ENCODE data around the gene WWOX. TPM values are rescaled to one million over a fixed set of nuclear protein-coding genes. Genes with fewer than 3 reads are reported as not detected.

Gene WWOX
- total RNA-seq, 1 experiment from 2014 or later = 35.6 TPM

GRCh38 chr16:79037521-79038373 lies 938.3 kb downstream of the WWOX start:
- no peaks in the 10 kb centered on the region for H3F3A ChIP-seq (ENCODE audit: insufficient read depth, low read depth)
- no peaks in the 10 kb centered on the region for H3K9me2 ChIP-seq (ENCODE audit: insufficient read depth)
- H3K4me1 ChIP-seq (replicated peaks; ENCODE audit: insufficient read depth) = no peaks in the 10 kb centered on the region
- no peak for DNase-seq
- ChIA-PET POLR2A (ENCODE audit: unreplicated experiment) (no interaction called here), CTCF (no interaction called here)
- intact Hi-C loops (cut with micrococcal nuclease; ENCODE audit: unreplicated experiment) = loop anchor here (10.0 kb wide), 1 partner anchor 103 kb away; no protein-coding TSS in a partner anchor
- BruUV-seq (replicated peaks) = no TSS peak
- H3K27me3 ChIP-seq (ENCODE audit: insufficient read depth, low read depth) = no peaks in the 10 kb centered on the region
- H3K79me2 ChIP-seq (ENCODE audit: low read depth) = no peaks in the 10 kb centered on the region
- no peak overlapping the region for H3K4me2 ChIP-seq
- TF ChIP-seq, protein P1, sequence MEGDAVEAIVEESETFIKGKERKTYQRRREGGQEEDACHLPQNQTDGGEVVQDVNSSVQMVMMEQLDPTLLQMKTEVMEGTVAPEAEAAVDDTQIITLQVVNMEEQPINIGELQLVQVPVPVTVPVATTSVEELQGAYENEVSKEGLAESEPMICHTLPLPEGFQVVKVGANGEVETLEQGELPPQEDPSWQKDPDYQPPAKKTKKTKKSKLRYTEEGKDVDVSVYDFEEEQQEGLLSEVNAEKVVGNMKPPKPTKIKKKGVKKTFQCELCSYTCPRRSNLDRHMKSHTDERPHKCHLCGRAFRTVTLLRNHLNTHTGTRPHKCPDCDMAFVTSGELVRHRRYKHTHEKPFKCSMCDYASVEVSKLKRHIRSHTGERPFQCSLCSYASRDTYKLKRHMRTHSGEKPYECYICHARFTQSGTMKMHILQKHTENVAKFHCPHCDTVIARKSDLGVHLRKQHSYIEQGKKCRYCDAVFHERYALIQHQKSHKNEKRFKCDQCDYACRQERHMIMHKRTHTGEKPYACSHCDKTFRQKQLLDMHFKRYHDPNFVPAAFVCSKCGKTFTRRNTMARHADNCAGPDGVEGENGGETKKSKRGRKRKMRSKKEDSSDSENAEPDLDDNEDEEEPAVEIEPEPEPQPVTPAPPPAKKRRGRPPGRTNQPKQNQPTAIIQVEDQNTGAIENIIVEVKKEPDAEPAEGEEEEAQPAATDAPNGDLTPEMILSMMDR (conservative IDR thresholded peaks at IDR 0.05) = no peak
- no peak for TF ChIP-seq EZH2 (IDR thresholded peaks at IDR 0.05; ENCODE audit: low read depth)
- H3K9me3 ChIP-seq (ENCODE audit: insufficient read depth, low read depth) = no peaks in the 10 kb centered on the region
- no peaks in the 10 kb centered on the region for H3K36me3 ChIP-seq (ENCODE audit: low read depth)
- H4K20me1 ChIP-seq (ENCODE audit: insufficient read depth) = no peaks in the 10 kb centered on the region
- no peak overlapping the region for H3K27ac ChIP-seq
- no peak overlapping the region for H3K4me3 ChIP-seq
- no peak overlapping the region for H2AFZ ChIP-seq

GRCh38 chr16:79041206-79041605 lies 941.8 kb downstream of the WWOX start:
- Histone ChIP-seq H3K36me3 (ENCODE audit: low read depth) (no peaks in the 10 kb centered on the region), H2AFZ (no peak overlapping the region), H3K4me1 (replicated peaks; ENCODE audit: insufficient read depth) (no peaks in the 10 kb centered on the region), H3K27me3 (ENCODE audit: insufficient read depth, low read depth) (no peaks in the 10 kb centered on the region), H3K9me2 (ENCODE audit: insufficient read depth) (no peaks in the 10 kb centered on the region), H3K27ac (no peak overlapping the region), H3K9me3 (ENCODE audit: insufficient read depth, low read depth) (no peaks in the 10 kb centered on the region), H3K79me2 (ENCODE audit: low read depth) (no peaks in the 10 kb centered on the region), H3K4me3 (no peak overlapping the region), H3K4me2 (no peak overlapping the region), H3F3A (ENCODE audit: insufficient read depth, low read depth) (no peaks in the 10 kb centered on the region), H4K20me1 (ENCODE audit: insufficient read depth) (no peaks in the 10 kb centered on the region)
- intact Hi-C loops (cut with micrococcal nuclease; ENCODE audit: unreplicated experiment) = no loop called here
- BruUV-seq (replicated peaks) = no TSS peak
- CTCF ChIA-PET = no interaction called here
- POLR2A ChIA-PET (ENCODE audit: unreplicated experiment) = interaction anchor here (0.6 kb wide), 1 partner anchor 75 kb away, joined by 4 read pairs; no protein-coding TSS in a partner anchor
- DNase-seq = no peak
- TF ChIP-seq, protein P1 (conservative IDR thresholded peaks at IDR 0.05) = no peak
- TF ChIP-seq EZH2 (IDR thresholded peaks at IDR 0.05; ENCODE audit: low read depth) = no peak

DNA sequence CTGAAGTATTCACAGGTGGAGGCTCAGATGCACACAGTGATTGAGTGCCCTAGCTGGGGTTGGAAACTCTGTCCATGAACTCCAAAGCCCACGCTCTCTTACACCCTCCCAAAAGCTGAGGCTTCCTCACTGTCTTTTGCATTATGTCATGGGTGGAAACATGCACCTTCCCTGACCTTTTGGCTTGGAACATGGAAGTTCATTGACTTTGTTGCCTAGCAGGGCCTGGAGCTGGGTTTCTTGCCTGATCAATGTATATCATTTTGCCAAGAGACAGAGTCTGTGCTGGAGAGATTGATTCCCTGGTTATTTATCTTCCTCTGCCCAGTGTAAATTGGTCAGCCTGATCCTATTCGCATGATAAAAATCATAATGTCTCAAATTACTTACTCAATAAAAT lies 942.7 kb downstream of the WWOX start:
- no peaks in the 10 kb centered on the region for H3K79me2 ChIP-seq (ENCODE audit: low read depth)
- H2AFZ ChIP-seq = no peak overlapping the region
- no peak overlapping the region for H3K4me3 ChIP-seq
- CTCF ChIA-PET = interaction anchor here (0.6 to 1.0 kb wide), 2 partner anchors 108 to 247 kb away, joined by 4 read pairs; no protein-coding TSS in a partner anchor
- H3K4me1 ChIP-seq (replicated peaks; ENCODE audit: insufficient read depth) = no peaks in the 10 kb centered on the region
- H4K20me1 ChIP-seq (ENCODE audit: insufficient read depth) = no peaks in the 10 kb centered on the region
- H3K9me2 ChIP-seq (ENCODE audit: insufficient read depth) = no peaks in the 10 kb centered on the region
- no peaks in the 10 kb centered on the region for H3K36me3 ChIP-seq (ENCODE audit: low read depth)
- no peaks in the 10 kb centered on the region for H3F3A ChIP-seq (ENCODE audit: insufficient read depth, low read depth)
- BruUV-seq (replicated peaks) = no TSS peak
- intact Hi-C loops (cut with micrococcal nuclease; ENCODE audit: unreplicated experiment) = no loop called here
- no peak overlapping the region for H3K4me2 ChIP-seq
- TF ChIP-seq, protein P1 (conservative IDR thresholded peaks at IDR 0.05) = no peak
- no peak for TF ChIP-seq EZH2 (IDR thresholded peaks at IDR 0.05; ENCODE audit: low read depth)
- no peaks in the 10 kb centered on the region for H3K27me3 ChIP-seq (ENCODE audit: insufficient read depth, low read depth)
- H3K9me3 ChIP-seq (ENCODE audit: insufficient read depth, low read depth) = no peaks in the 10 kb centered on the region; the same call in 1 of the 2 replicates
- no peak overlapping the region for H3K27ac ChIP-seq
- DNase-seq = no peak
- POLR2A ChIA-PET (ENCODE audit: unreplicated experiment) = interaction anchor here (0.6 kb wide), 1 partner anchor 76 kb away, joined by 4 read pairs; no protein-coding TSS in a partner anchor

All from PC-9 (cell line).